HepG2 (cell line): ENCODE results near the gene RPRD2. TPM values are rescaled to one million over a fixed set of nuclear protein-coding genes. Genes with fewer than 3 reads are reported as not detected.

Source experiments
- ARID3A ChIP-seq: IDR thresholded peaks from 2 replicates; pipeline ENCODE4 v1.6.1; 2012; ENCODE audit warnings: low read depth, low read length, improper control_type of control experiment
- DMAP1 ChIP-seq: IDR thresholded peaks from 2 replicates; pipeline ENCODE4 v1.6.1; 2016
- ELF4 ChIP-seq: sonication (generic); formaldehyde crosslinking; IDR thresholded peaks from 2 replicates; pipeline ENCODE4 v1.5.0; 2020; ENCODE audit warnings: missing genetic modification reagents, mild to moderate bottlenecking, moderate library complexity, borderline replicate concordance
- GFI1 ChIP-seq: sonication (generic); formaldehyde crosslinking; IDR thresholded peaks from 2 replicates; pipeline ENCODE4 v1.5.0; 2020; ENCODE audit warnings: missing genetic modification reagents, mild to moderate bottlenecking, borderline replicate concordance
- KLF12 ChIP-seq: sonication (generic); formaldehyde crosslinking; IDR thresholded peaks from 2 replicates; pipeline ENCODE4 v1.4.0; 2020; ENCODE audit warnings: missing genetic modification reagents, borderline replicate concordance
- MAFF ChIP-seq: IDR thresholded peaks from 2 replicates; pipeline ENCODE4 v1.6.1; 2011; ENCODE audit warnings: low read depth, low read length, improper control_type of control experiment
- NFE2L2 ChIP-seq: fragments of 150-350 bp; IDR thresholded peaks from 2 replicates; pipeline ENCODE4 v1.6.1; 2014; ENCODE audit warnings: low read length
- RAD21 ChIP-seq: fragments of 450-650 bp; formaldehyde crosslinking; IDR thresholded peaks from 2 replicates; pipeline ENCODE4 v1.5.0; 2020; ENCODE audit warnings: mild to moderate bottlenecking
- RBM22 ChIP-seq: fragments of 200-400 bp; formaldehyde crosslinking; optimal IDR thresholded peaks from 2 replicates; pipeline ENCODE3; 2017; ENCODE audit warnings: mild to moderate bottlenecking, low read length, moderate library complexity
- SCMH1 ChIP-seq: sonication (generic); formaldehyde crosslinking; IDR thresholded peaks from 2 replicates; pipeline ENCODE4 v1.9.0; 2021; ENCODE audit warnings: missing genetic modification reagents, mild to moderate bottlenecking, borderline replicate concordance
- STAT5B ChIP-seq: sonication (generic); formaldehyde crosslinking; IDR thresholded peaks from 2 replicates; pipeline ENCODE4 v1.4.0; 2020; ENCODE audit warnings: missing genetic modification reagents
- TBX2 ChIP-seq: sonication (generic); formaldehyde crosslinking; IDR thresholded peaks from 2 replicates; pipeline ENCODE4 v1.5.0; 2020; ENCODE audit warnings: missing genetic modification reagents, mild to moderate bottlenecking, borderline replicate concordance
- TFE3 ChIP-seq: IDR thresholded peaks from 2 replicates; pipeline ENCODE4 v1.6.1; 2016
- ZC3H4 ChIP-seq: sonication (generic); formaldehyde crosslinking; IDR thresholded peaks from 2 replicates; pipeline ENCODE4 v1.4.0; 2020; ENCODE audit warnings: missing genetic modification reagents, borderline replicate concordance
- ZNF263 ChIP-seq: sonication (generic); formaldehyde crosslinking; IDR thresholded peaks from 2 replicates; pipeline ENCODE4 v1.4.0; 2020; ENCODE audit warnings: missing genetic modification reagents
- ZNF275 ChIP-seq: sonication (generic); formaldehyde crosslinking; IDR thresholded peaks from 2 replicates; pipeline ENCODE4 v1.8.0; 2022; ENCODE audit warnings: missing genetic modification reagents, mild to moderate bottlenecking, inconsistent platforms, borderline replicate concordance
- ZNF414 ChIP-seq: sonication (generic); formaldehyde crosslinking; IDR thresholded peaks from 2 replicates; pipeline ENCODE4 v1.5.0; 2020; ENCODE audit warnings: missing genetic modification reagents
- ZNF724P ChIP-seq: sonication (generic); formaldehyde crosslinking; IDR thresholded peaks from 2 replicates; pipeline ENCODE4 v1.8.0; 2022; ENCODE audit warnings: missing genetic modification reagents, borderline replicate concordance
- ZNF770 ChIP-seq: sonication (generic); formaldehyde crosslinking; IDR thresholded peaks from 2 replicates; pipeline ENCODE4 v1.5.0; 2020; ENCODE audit warnings: mild to moderate bottlenecking, missing genetic modification reagents
- ZNF83 ChIP-seq: sonication (generic); formaldehyde crosslinking; IDR thresholded peaks from 2 replicates; pipeline ENCODE4 v1.4.0; 2020; ENCODE audit warnings: missing genetic modification reagents, mild to moderate bottlenecking, borderline replicate concordance
- polyA plus RNA-seq, 8 experiments: library from polyadenylated mRNA; depleted of rRNA in 3 of 8; stranded (reverse) in 7 of 8; unstranded in 1 of 8; fragments of >200 nt; fragmentation: Illumina TruSeq in 4 of 8; extraction: Trizol in 4 of 8; gene quantifications; 2 replicates each; pipeline versions ENCODE4 v1.2.1 to v1.2.3, GENCODE V29; 2011 to 2016; ENCODE audit warnings: low read depth in 4 of 8, missing spikeins in 1 of 8, mixed read lengths in 1 of 8; ENCODE audit not compliant: insufficient read depth in 1 of 8
- total RNA-seq, 5 experiments: library from RNA; depleted of rRNA; stranded (reverse); fragments of >200 nt; fragmentation: Illumina TruSeq; extraction: Trizol; gene quantifications; 2 replicates each; pipeline ENCODE4 v1.2.3, GENCODE V29; 2016; ENCODE audit warnings: low read depth in 1 of 5

RPRD2 gene
- total and polyA plus RNA-seq, 2 of the 13 experiments (the other 11 are each of a cell fraction or from before 2014, with no cell fraction given) = 8.0 to 8.9 TPM

GRCh38 chr1:150515328-150516049 lies 151.5 kb downstream of the RPRD2 start, which contains the start of gene FALEC (continued):
- TF ChIP-seq ARID3A = no peak
- no peak; the same call in 1 of the 2 replicates for TF ChIP-seq ZC3H4
- TF ChIP-seq ZNF414 (CRISPR knock-in tag) = no peak
- no peak for TF ChIP-seq SCMH1 (CRISPR knock-in tag)
- peak; percentile 71 for TF ChIP-seq TBX2
- peak; percentile 13; the same call in 1 of the 2 replicates for TF ChIP-seq RAD21 (CRISPR knock-in tag)
- 0 out of 2 replicates have a peak, but pooled peaks have one; percentile 11 for TF ChIP-seq TFE3 (CRISPR knock-in tag)
- TF ChIP-seq ELF4 (CRISPR knock-in tag) = no peak
- TF ChIP-seq ZNF724P (CRISPR knock-in tag) = no peak
- no peak for TF ChIP-seq KLF12 (CRISPR knock-in tag)
- no peak for TF ChIP-seq STAT5B (CRISPR knock-in tag)
- TF ChIP-seq ZNF770 (CRISPR knock-in tag) = peak; percentile 91
- TF ChIP-seq DMAP1 (CRISPR knock-in tag) = peak; percentile 63; the same call in 1 of the 2 replicates
- no peak for TF ChIP-seq NFE2L2
- no peak for TF ChIP-seq ZNF275 (CRISPR knock-in tag)
- no peak for TF ChIP-seq RBM22
- no peak for TF ChIP-seq MAFF
- 0 out of 2 replicates have a peak, but pooled peaks have one; percentile 23 for TF ChIP-seq ZNF83 (CRISPR knock-in tag)
- no peak for TF ChIP-seq ZNF263
- no peak; the same call in 1 of the 2 replicates for TF ChIP-seq GFI1 (CRISPR knock-in tag)
